NCI-H524 treated with DMSO at 0.1 percent for 48 hours (cell line): Measurements from ENCODE around the gene WDR1.

ENCODE experiments used
- DNase-seq: peaks from one replicate; lab custom pipeline; 2025; lab: John Stamatoyannopoulos, UW

WDR1 gene

DNA sequence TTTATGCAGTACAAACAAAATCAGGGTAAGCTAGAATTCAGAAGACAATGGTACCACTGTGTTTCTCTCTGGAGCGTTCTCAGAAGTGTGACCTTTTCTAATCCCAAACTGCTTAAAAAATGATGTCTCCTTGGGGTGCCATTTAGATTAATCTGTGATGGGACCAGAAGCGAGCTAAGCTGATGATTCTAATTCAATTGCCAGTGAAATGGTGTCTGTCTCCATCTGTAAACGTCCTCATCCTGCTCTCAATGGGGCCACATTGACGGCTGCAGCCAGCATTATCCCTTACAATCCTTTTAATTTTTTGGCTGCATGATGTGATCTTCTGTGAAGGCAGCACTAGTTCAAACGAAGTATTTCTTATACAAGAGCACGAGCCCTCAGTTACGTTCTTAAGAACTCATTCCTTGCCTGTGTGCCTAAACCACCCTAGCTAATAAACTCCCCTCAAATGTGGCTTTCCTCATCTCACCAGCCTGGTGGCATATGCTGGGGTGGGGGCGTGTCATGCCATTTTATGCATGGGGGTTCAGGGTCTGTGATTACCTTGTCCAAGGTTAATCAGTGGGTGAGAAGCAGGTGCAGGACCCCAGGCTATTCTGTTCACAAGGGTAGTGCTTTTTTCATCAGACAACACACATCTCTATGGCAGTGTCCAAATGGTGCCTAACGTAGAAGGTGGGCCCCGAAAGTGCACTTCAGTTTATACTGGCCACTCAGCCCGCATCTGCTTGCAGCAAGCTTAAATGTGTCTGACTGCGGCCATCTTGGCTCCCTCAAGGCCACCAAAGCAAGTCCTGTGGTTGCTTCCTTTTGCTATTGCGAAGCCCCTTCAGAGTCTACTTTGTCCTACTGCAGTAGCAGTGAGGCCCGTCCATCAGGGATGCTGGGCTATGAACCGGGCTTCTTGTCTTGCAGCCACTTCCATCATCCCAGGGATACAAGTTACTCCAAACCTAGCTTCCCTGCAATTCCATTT, 49.6 kb downstream of the WDR1 start:
- no peak for DNase-seq

DNA sequence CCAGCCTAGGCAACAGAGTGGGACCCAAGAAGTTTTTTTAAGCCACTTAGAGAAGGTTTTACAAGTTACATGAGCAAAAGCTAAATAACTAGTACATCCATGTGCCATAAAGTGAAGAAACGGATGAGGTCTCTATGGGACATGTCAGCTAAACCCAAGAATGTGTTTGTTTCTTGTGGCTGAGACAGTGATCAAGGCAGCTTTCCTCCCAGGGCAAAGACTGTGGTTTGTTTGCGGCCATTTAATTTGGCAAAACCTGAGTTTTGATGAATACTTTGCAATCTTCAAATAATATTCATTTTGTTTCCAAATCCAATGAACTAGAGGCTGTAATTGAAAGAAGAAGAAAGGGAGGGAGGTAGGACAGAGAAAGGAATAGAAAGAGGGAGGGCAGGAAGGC, 50.4 kb downstream of the WDR1 start:
- DNase-seq = no peak

DNA sequence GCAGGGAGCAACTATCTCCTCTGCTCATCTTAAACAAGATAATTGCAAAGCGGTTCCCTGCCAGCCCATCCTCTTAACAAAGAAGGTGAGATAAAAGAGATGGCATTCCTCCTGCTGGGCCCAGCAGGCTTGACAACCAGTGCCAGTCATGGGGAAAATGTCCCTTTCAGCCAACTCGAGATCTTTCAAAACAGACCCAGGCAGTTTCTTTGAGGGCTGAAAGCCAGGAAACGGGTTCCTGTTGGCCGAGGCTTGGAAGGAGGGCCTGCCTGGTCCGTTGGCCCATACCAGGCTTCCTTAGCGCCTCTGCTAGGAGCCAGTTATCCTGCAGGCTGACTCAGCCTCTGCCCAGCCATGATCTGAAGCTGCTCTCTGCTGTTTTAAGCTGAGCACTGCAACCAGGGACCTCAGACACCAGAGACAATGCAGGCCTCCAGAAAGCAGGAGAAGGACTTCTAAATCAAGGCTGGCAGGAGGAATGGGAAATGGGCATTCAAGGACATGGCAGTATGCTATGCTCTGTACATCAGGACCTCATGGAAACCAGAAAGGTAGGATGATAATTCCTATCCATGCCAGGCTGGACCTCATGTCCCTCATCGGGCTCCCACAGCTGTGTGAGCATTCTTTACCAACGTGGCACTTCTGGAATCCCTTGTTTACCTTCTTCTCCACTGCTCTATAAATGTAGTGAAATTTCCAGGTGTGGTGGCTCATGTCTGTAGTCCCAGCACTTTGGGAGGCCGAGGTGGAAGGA, 52.9 kb downstream of the WDR1 start:
- no peak for DNase-seq

DNA sequence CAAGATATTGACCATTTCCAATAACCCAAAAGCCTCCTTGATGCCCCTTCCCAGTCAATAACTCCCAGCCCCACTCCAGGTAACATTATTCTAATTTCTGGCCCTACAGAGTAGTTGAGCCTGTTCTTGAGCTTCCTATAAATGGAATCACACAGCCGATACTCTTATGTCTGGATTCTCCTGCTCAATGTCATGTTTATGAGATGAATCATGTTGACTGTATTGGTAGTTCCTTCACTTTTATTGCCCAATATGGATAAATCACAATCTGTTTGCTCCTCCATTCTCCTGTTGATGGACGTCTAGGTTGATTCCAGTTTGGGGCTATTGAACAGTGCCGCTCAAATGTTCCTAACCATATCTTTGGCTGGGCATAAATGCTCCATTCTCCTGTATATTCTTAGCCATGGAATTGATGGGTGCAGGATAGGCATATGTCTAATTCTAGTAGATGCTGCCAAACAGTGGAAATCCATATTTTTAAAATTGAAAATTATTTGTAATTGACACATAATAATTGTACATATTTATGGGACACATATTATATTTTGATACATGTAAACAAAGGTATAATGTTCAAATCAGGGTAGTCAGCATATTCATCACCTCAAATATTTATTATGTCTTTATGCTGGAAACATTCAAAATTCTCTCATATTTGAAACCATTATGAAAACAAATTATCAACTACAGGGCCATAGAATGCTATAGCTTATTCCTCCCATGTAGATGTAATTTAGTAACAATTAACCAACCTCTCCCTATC, 54.8 kb downstream of the WDR1 start:
- DNase-seq = no peak

DNA sequence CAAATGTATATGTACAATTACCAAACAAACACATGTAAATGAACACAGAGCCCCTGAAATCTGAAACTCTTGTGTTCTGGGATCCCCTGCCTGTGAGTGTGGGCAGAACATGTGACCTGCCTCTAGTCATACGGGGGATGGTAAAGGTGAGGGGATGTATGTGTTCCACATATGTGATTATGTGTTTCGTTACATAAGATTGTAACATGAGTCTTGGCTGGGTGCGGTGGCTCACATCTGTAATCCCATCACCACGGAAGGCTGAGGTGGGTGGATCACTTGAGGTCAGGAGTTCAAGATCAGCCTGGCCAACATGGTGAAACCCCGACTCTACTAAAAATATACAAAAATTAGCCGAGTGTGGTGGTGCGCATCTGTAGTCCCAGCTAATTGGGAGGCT, 58.2 kb downstream of the WDR1 start:
- DNase-seq = no peak

DNA sequence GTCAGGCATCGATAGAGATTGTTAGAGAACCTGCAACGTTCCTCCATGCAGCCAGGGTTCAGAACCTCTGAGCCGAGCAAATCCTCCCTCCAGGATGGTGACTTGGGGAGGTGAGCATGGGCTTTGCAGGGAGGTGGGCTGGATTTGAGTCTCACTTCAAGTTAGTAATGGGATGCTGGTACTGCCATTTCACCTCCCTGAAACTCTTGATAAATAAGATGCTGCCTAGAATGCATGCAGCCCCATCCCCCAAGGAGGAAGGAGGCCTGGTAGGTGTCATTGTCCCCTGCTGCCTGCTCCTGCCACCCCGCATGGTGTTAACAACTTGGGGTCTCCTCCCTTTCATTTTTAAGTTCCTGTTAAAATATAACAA, 59.6 kb downstream of the WDR1 start:
- no peak for DNase-seq

DNA sequence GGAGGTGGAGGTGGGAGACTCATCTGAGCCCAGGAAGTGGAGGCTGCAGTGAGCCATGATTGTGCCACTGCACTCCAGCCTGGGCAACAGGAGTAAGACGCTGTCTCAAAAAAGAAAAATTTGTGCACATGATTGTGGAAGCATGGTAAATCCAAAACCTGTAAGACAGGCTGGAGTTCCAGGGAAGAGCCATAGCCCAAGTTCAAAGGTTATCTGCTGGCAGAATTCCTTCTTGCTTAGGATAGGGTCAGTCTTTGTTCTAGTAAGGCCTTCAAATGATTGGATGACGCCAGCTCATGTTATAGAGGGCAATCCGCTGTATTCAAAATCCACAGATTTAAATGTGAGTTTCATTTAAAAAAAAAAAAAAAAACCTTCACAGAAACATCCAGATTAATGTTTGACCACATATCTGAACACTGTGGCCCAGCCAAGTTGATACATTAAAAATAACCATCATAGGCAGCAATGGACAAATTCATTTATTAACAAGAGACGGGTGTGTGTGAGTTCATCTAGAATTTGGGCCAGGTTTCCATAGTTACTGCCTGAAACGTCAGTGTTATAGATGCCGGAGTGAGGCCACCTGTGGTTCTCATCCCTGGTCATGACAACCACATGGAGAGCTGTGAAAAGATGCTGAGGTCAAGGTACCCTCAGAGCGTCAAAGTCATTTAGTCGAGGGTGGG, 60.1 kb downstream of the WDR1 start:
- no peak for DNase-seq

DNA sequence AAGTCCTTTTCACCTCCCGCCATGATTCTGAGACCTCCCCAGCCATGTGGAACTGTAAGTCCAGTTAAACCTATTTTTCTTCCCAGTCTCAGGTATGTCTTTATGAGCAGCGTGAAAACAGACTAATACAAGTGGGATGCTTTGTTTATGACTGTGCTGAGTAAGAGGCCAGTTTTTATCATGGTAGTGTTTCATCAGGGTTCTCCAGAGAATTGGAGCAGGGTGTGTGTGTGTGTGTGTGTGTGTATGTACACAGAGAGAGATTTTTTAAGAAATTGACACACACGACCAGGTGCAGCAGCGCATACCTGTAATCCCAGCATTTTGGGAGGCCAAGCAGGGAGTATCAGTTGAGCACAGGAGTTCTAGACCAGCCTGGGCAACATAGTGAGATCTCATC, 60.7 kb downstream of the WDR1 start:
- no peak for DNase-seq

DNA sequence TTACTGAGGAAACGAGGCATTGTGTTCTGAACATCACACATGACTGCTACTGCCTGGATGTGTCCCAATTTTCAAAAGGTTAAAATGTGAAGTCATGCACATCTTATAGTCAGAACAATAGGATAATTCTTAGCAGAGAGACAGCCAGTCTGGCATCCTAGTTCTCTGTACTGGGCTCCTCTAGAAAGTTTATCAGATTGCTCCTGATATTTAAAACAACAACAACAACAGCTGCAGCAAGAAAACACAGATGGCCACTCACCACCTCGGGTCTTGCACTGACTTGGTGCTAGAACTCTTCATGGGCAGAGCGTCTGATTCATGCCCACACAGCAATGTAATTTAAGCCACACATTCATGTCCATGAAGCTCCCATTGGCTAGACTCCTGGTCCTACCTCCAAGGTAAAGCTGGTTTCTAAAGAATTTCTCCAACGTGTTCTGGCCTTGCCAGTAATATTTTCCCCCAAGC, 62.0 kb downstream of the WDR1 start:
- DNase-seq = no peak

DNA sequence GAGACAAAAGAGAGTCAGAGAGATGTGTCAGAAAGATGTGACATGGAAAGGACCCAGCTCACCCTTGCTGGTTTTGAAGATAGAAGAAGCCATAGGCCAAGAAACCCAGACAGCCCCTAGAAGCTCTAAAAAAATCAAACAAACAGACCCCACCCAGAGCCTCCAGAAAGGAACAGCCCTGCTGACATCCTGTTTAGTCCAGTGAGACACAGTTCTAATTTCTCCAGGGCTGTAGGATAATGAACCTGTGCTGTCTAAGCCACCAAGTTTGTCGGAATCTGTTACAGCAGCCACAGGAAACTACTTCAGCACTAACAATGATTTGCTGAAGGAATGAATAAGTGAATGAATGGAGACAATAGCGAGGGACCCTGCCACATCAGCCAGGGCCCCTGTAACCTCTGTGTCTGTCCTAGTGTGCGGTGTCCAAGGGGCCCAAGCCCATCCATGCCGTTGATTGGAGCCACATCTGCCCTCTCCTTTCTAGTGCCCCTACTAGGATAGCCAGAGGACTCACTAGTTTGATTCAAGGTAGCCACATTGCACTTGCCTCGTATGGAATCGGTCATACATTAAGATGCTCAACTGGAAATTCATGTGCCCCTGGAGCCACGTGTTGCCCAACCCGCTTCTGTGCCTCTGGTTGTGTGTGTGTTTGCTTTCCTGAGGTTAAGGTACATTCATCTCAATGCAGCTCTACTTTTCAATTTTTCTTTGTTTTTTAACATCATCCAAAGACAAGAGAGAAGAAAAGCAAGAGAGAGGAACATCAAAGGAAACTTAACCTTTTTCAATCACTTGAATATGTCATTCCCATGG, 62.8 kb downstream of the WDR1 start:
- no peak for DNase-seq

DNA sequence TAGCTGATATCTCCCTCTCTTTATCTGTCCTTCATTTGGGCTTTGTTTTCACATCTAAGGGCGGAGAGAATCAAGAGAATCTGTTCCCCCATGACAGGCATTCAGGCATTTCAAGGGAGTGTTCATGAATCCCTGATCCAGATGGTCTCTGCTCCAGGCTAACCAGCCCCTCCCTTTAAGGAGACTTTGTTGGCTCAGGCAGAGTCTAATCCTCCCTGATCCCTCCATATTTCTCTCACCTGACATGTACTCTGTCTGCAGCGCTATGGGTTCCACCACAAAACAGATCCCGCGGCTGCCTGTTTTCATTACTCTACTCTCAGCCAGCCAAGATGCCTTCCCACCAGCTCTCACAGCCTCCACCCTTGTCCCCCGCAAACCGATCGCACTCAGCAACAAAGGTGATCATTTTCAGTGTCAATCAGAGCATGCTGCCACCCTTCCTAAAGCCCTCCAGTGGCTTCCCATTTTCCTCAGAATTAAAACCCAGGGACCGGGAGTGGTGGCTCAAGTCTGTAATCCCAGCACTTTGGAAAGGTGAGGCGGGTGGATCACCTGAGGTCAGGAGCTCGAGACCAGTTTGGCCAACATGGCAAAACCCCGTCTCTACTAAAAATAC, 65.0 kb downstream of the WDR1 start:
- DNase-seq = peak; percentile 66

DNA sequence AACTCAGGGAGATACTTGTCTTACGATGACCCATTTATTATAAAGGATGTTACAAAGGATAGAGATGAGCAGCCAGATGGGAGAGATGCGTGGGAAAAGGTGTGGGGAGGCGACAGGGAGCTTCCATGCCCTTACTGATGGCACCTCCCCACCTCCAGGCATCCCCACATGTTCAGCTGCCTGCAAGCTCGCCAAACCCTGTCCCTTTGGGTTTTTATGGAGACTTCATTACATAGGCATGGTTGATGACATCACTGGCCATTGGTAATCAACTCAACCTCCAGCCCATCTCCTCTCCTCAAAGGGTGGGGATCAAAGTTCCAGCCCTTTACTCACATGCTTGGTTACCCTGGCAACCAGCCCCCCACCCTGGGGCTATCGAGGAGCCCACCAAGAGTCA, 65.9 kb downstream of the WDR1 start:
- DNase-seq = no peak

DNA sequence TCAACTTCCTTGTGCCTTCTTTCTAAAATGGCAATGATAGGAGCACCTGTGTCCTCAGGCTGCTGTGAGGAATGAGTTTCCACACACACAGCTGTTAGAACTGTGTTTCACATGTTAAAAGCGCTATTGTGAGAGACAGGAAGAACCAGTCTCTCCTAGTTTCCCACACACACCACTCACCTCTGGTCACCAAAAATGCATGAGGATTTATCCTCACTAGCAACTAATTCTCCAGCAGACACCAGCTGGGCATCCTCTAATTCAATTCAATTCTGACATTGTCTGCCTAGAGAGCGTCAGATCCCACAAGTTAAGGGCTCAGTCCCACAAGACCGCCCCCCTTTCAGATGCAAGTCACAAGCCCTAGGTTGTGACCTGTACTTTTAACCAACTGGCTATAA, 66.3 kb downstream of the WDR1 start:
- DNase-seq = no peak

DNA sequence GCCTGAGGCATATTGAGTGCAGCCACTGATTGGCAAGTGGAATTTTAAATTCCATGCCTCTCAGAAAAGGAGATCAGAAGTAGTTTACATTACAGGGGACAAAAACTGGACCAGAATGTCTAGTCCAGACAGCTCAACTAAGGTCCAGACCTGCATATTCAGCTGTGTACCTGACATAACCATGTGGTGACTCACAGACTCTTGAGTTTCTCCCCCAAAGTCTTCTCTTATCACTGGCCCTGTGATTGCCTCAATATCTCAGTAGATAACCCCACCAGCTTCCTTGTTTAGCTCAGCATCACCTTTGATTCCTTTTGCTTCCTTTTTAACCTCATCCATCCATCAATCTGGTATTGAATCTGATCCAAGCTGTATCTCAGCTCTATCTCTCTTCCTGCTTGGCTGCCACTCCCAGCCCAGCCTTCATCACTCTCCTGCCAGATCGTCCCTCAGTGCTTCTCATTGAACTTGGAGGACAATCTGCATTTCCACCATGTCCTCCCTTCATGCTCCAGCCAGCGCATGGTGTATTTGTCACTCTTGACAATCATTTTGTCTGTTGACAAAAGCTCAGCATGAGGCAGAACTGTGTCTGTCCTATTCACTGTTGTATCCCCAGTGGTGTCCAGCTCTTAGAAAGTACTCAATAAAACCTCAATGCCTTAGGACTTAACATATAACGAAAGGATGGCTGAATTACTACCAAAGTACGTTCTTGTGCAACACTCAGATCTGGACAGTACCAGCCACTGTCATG, 67.5 kb downstream of the WDR1 start:
- DNase-seq = no peak

DNA sequence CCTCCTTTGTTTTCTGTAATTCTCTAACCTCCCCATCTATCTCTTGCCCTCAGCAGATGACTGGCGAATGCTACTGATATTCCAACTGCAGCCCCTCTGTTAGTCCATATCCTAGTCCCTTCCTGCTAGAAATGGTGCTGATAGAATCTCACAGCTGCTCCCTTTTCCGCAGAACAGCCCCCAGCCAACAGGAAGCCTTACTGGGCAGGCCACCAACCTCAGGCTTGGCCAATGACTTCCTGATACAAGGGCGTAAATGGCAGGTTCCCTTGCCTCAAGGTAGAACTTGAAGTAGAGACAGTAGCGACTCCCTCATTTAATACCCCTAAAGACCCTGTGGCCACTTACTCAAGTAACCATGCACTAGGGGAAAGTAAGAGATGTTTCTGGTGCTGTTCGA, 68.6 kb downstream of the WDR1 start:
- DNase-seq = no peak

DNA sequence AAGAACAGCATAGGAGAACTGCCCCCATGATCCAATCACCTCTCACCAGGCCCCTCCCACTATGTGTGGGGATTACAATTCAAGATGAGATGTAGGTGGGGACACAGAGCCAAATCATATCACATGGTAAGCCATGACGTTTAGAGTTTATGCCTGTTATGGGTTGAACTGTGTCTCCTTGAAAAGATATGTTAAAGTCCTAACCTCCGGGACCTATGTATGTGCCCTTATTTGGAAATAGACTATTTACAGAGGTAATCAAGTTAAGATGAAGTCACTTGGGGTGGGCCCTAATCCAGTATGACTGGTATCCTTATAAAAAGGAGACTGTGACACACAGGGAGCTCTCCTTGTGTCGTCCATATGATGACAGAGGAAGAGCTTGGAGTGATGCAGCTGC, 70.1 kb downstream of the WDR1 start:
- no peak for DNase-seq

DNA sequence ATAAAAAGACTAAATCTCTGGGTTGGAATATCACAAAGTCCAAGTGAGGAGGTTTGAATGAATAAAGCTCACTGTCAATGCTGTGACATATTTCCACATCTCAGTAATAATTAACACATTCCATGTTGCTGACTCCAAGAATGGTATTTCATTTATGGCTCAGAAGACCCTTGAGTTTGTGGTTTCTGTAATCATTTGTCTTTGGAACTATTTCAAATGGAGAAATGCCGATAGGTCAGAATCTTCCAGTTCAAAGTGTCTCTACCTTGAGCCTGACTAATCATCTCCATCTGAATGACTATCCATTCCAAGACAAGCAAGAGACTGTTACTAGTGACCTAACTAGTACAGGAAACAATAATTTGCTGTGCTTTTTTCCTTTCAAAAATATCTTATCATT, 71.1 kb downstream of the WDR1 start:
- no peak for DNase-seq

DNA sequence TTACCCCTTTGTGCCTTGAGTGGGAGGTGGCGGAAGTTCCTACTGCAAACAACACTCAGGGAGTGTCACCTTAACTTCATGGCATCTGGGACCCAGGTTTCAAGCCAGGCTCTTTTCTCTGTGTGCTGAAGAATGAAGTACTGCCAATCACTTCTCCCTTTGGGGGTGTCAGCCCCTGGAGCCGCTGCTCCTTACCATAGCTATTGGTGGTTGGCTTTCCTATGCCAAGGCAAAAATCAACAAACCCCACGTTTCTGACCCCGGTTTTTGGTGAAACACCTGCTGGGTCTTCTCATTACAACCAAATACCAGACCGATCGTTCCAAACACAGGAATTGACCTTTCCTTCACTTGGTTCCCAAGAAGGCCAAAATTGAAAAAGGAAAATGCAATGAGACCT, 75.6 kb downstream of the WDR1 start:
- DNase-seq = no peak

DNA sequence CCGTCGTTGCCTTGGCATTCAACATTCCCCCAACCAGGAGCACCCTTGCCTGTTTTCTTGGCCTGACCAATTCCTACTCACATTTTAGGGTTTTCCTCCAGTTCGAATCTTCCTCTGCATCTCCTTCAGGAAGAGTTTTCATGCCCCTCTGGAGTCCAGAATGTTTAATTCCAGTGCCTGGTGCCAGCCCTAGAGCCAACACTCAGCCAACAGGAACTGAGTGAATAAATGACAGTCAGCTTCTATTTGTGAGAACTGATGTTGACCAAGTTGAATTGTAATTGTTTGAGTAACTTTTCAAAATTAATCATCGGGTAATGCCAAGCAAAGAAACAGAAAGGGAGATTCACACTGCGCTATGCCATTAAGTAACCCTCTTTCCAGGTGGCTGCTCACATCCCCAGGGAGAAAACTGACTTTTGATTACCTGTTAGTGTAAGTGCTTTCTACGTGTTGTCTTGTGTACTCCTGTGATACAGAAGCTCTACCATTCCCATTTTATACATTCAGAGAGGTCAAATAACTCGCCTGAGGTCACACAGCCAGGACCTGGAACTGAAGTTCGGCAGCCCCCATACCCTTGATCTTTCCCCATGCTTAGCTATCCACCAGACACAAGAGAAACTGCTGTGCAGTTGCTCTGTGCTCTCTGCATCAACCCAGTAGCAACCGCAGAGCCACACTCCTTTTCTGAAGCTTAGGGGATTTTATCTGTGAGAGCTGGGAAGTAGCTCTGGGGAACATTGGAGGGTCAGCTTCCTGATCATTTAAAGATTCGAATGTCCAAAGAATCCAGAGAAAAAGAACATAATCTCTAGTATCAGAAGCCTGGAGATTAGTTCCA, 76.3 kb downstream of the WDR1 start:
- no peak for DNase-seq
